ENCODE results near the gene MTHFD1L.
A peak's percentile ranks its signal among the peaks of the same experiment; 100 is the strongest.

The MTHFD1L gene

DNA sequence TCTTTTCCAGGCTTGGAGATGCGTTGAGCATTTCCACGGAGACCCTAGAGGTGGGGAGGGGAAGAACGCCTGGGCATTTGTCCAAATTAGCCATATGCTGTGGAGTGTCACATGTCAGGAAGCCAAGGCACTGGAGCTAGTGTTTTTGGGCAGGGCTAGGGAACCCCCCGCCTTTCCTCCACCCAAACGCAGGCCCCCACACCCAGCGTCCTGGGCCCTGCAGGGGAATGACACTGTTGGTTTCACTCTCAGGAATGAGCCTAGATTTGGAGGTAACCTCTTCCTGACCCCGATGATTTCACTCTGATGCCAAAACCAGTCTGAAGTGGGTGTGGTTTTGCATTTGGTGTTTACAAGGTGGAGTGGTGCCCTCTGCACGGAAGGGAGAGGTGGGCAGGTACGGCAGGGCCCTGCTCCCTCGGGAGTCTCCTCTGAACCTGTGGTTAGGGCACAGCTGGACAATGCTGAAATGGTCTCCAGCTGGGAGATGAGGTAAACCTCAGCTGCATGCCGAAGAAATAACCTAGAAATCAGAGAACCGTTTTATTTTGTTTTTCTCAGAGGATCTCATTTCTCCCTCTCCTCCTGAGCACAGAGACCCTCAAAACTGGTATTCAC lies 29.5 kb downstream of the MTHFD1L start:
- no peaks in the 10 kb centered on the region for H3K9me3 Mint-ChIP-seq
- peaks cover 18% of the 10 kb centered on the region for H3K4me1 Mint-ChIP-seq
- H3K4me3 Mint-ChIP-seq, result peak overlapping the region; percentile 7
- H3K36me3 Mint-ChIP-seq (ENCODE audit: insufficient read depth), result peaks cover 4% of the 10 kb centered on the region
- no peaks in the 10 kb centered on the region for H3K27me3 Mint-ChIP-seq
- H3K27ac Mint-ChIP-seq (ENCODE audit: low read depth), result peak overlapping the region; percentile 19
- no peak for DNase-seq (ENCODE audit: low spot score in 2 of 2)
- peak; percentile 50 for ATAC-seq (replicated peaks; ENCODE audit: extremely low read depth, poor library complexity, severe bottlenecking)

DNA sequence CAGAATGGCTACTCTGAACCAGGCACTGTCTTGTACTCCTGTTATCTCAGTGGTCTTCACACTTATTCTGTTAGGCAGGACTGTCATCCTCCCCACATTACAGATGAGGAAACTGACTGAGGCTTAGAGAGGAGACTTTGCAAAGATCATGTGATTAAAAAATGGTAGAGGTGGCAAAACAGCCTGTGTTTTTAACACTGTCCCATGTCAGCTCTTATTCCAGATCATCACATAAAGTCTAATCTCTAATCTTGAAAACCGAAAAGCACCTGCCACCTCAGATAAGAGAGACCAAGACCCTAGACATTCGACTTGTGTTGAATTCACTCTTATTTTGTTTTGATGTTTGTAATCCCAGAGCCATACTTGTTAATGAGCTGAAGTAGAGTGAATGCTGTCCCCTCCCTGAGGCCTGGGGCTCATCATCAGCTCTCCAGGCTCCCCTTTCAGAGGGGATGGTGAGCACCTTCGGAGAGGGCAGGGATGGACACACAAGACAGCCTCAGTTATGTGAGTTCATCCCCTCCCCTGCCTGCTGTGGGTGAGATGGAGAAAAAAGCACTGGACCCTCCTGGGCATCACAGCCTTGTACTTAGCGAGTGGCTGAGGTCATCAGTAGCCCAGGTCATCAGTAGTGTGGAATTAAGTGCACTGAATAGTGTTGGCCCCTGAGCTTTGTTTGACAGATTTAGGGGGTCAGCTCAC lies 30.6 kb downstream of the MTHFD1L start:
- no peak overlapping the region for H3K27ac Mint-ChIP-seq (ENCODE audit: low read depth)
- peaks cover 18% of the 10 kb centered on the region for H3K4me1 Mint-ChIP-seq
- H3K9me3 Mint-ChIP-seq, result no peaks in the 10 kb centered on the region
- peak; percentile 15 for ATAC-seq (replicated peaks; ENCODE audit: extremely low read depth, poor library complexity, severe bottlenecking)
- no peak for DNase-seq (ENCODE audit: low spot score in 2 of 2)
- H3K4me3 Mint-ChIP-seq, result no peak overlapping the region
- peaks cover 4% of the 10 kb centered on the region for H3K36me3 Mint-ChIP-seq (ENCODE audit: insufficient read depth)
- H3K27me3 Mint-ChIP-seq, result no peaks in the 10 kb centered on the region

DNA sequence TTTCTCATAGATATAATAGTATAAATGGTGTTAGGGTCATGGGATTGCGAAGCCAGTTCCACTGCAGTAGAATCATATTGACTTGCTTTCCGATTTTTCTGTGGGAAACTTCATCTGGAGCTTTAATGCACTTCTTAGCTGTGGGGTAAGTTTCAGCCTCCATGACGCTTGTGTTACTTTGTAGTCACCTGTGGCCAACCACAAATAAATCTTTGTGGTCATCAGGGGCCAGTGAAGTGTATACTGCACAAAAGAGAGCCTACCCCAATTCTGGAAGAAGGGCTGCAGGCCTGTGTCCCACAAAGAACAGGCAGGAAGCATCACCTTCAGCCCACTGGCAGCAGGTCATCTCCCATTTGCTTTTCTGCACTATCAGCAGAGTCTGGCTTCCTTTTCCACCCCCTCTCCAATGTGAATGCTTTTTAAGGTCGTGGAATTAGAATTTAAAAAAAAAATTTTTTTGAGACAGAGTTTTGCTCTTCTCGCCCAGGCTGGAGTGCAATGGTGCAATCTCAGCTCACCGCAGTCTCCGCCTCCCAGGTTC lies 32.0 kb downstream of the MTHFD1L start:
- Mint-ChIP-seq H3K27ac (ENCODE audit: low read depth) (no peak overlapping the region), H3K4me3 (no peak overlapping the region), H3K36me3 (ENCODE audit: insufficient read depth) (peaks cover 2% of the 10 kb centered on the region), H3K27me3 (no peaks in the 10 kb centered on the region), H3K4me1 (peaks cover 18% of the 10 kb centered on the region), H3K9me3 (no peaks in the 10 kb centered on the region)
- ATAC-seq (replicated peaks; ENCODE audit: extremely low read depth, poor library complexity, severe bottlenecking) (no peak), DNase-seq (ENCODE audit: low spot score in 2 of 2) (no peak)

DNA sequence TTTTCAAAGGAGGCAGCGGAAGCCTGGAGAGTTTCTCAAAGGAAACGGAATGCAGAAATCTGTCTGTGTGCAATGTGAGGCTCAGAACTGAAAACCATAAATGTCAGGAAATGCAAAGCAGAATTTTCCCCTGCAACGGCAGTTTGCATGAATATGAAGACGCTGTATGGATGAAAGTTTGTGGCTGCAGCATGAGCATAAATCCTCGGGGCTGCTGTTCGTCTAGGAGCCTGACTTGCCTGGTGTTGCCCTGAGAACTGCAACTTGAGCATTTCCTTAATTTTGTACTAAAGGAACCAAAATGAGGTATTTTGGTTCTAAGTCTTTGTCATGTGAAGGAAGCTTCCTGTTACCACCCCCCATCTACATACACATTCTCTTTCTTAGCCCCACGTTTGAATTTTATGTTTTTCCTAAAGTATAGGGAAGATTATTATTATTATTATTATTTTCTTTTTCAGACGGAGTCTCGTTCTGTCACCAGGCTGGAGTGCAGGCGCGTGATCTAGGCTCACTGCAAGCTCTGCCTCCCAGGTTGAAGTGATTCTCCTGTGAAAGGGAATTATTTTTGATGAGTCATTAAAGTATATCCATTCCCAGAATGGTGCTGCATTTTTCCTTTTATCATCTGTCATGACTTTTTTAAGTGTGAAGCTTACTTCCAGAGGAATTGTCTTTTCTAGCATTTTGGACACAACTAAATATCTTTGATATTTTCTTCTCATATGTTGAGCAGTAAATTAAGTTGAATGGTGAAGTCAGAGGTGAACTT lies 33.1 kb downstream of the MTHFD1L start:
- H3K27me3 Mint-ChIP-seq, result no peaks in the 10 kb centered on the region
- H3K9me3 Mint-ChIP-seq, result no peaks in the 10 kb centered on the region
- ATAC-seq (replicated peaks; ENCODE audit: extremely low read depth, poor library complexity, severe bottlenecking) (no peak), DNase-seq (ENCODE audit: low spot score in 2 of 2) (no peak)
- H3K4me1 Mint-ChIP-seq, result peaks cover 18% of the 10 kb centered on the region
- no peak overlapping the region for H3K4me3 Mint-ChIP-seq
- H3K27ac Mint-ChIP-seq (ENCODE audit: low read depth), result no peak overlapping the region
- peaks cover 2% of the 10 kb centered on the region for H3K36me3 Mint-ChIP-seq (ENCODE audit: insufficient read depth)

DNA sequence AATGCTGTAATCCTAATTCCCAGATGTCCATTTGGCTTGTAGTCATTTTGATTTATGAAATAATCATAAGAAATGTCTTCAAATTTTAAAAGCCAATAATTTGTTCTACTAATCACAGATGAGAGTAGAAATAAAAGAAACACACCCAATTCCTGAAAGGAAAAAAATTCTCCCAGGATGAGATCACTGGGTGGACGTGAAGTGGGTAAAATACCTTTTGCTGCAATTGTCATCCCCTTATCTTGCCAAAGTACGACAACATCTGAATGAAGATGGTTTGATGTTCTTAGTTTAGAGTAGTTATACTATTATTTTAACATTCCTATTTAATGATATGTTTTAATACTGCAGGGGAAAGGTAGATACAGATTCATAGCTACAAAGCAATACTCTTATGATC lies 33.7 kb downstream of the MTHFD1L start:
- no peak for ATAC-seq (replicated peaks; ENCODE audit: extremely low read depth, poor library complexity, severe bottlenecking)
- Mint-ChIP-seq H3K4me3 (no peak overlapping the region), H3K4me1 (peaks cover 18% of the 10 kb centered on the region), H3K27me3 (no peaks in the 10 kb centered on the region), H3K9me3 (no peaks in the 10 kb centered on the region), H3K27ac (ENCODE audit: low read depth) (no peak overlapping the region), H3K36me3 (ENCODE audit: insufficient read depth) (peaks cover 2% of the 10 kb centered on the region)
- no peak for DNase-seq (ENCODE audit: low spot score in 2 of 2)

DNA sequence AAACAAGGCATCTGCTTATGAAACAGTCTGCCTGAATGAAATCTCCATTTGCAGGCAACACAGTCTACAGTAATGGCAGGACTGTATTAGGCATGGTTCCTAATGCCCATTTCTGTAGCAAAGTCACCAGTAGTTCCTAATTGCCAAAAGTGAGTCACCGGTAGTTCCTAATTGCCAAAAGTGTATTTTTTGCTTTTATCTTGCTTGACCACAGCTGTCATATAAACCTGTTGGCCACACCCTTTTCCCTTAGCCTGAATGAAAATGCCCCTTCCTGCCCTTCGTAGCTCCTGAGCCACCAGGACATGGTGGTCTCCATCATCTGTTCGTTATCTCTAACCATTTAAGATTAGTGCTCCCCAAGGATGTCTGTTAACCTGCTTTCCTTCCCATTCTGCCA lies 34.5 kb downstream of the MTHFD1L start:
- H3K4me3 Mint-ChIP-seq, result no peak overlapping the region
- peaks cover 2% of the 10 kb centered on the region for H3K36me3 Mint-ChIP-seq (ENCODE audit: insufficient read depth)
- peaks cover 16% of the 10 kb centered on the region for H3K4me1 Mint-ChIP-seq
- no peaks in the 10 kb centered on the region for H3K27me3 Mint-ChIP-seq
- H3K9me3 Mint-ChIP-seq, result no peaks in the 10 kb centered on the region
- DNase-seq (ENCODE audit: low spot score in 2 of 2), result no peak
- ATAC-seq (replicated peaks; ENCODE audit: extremely low read depth, poor library complexity, severe bottlenecking), result no peak
- no peak overlapping the region for H3K27ac Mint-ChIP-seq (ENCODE audit: low read depth)

DNA sequence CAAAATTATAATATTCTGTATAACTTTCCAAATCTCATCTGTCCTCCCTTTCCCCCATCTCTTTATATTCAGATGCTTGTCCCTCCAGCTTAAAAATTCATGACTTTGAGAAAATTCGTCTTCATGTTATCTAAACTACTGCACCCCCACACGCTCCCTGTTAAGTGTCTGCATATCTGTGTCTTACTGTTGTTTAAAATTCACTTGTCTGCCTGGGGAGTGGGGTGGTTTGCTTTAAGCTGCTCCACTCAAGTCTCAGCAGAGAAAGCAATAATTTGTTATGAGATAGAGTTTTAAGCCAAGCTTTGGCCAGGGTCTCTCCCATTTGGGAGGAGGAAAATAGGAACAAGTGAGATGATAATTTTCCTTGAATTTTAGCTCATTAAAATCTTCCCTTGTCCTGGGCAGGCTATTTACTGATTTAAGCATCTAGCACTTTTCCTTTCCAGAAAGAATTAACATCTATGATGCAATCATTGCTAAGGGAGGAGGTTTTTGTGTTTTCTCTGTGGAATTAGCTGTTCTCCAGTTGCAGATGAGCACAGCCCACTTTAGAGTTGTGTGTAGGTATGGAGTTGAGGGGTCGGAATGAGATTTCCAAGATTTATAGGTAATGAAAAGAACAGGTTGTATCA lies 36.8 kb downstream of the MTHFD1L start:
- H3K9me3 Mint-ChIP-seq, result no peaks in the 10 kb centered on the region
- ATAC-seq (replicated peaks; ENCODE audit: extremely low read depth, poor library complexity, severe bottlenecking) (no peak), DNase-seq (ENCODE audit: low spot score in 2 of 2) (no peak)
- peaks cover 2% of the 10 kb centered on the region for H3K36me3 Mint-ChIP-seq (ENCODE audit: insufficient read depth)
- no peaks in the 10 kb centered on the region for H3K4me1 Mint-ChIP-seq
- H3K4me3 Mint-ChIP-seq, result no peak overlapping the region
- no peaks in the 10 kb centered on the region for H3K27me3 Mint-ChIP-seq
- no peak overlapping the region for H3K27ac Mint-ChIP-seq (ENCODE audit: low read depth)

DNA sequence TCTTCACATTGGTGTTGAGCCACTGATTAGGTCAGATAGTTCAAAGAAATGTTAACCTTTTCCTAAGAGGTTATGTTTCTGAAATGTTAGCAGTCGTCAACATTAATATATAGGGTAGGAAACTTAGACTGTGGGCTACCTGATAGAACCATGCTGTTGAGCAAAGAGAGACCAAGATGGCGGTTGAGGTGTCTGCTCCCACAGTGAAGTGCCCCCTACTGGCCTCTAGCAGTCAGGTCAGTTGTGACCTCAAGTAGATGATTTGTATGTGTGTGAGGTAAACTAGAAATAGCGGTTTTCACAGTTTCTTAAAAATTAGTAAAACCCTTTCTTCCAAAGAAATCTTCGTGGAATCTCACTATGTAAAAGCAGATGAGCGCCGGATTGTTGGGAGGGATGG lies 40.3 kb downstream of the MTHFD1L start:
- Mint-ChIP-seq H3K36me3 (ENCODE audit: insufficient read depth) (no peaks in the 10 kb centered on the region), H3K4me1 (no peaks in the 10 kb centered on the region), H3K27ac (ENCODE audit: low read depth) (no peak overlapping the region), H3K27me3 (no peaks in the 10 kb centered on the region), H3K9me3 (no peaks in the 10 kb centered on the region), H3K4me3 (no peak overlapping the region)
- no peak for ATAC-seq (replicated peaks; ENCODE audit: extremely low read depth, poor library complexity, severe bottlenecking)
- no peak for DNase-seq (ENCODE audit: low spot score in 2 of 2)

DNA sequence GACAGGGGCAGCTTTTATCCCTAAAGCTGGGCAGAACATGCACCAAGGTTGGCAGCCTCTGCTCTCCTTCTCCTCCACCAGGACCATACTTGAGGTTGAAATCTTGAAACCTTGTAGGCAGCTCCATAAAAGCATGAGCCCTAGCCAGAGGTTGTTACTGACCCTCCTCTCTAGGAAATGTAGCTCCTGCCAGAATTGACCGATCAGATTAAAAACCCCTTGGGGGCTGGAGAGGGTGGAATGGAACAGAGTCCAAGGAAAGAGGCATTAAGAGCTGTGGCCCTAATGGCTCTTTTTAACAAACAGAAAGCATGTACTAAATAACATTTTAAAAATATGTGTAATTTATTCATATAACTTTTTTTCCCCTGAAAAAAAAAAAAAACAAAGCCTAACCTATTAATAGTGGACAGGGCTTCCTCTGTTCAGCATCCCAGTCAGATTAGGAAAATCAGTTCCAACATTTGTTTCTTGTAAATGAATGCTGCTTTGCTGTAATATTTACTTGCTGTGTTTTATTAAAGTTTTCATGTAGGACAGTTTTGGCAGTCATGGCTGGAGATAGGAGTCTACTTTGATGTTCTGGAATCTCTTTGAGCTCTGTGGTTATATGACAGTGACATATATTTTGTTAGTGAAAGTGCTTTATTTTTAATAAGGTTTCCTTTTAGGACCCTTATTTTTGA lies 41.3 kb downstream of the MTHFD1L start:
- Mint-ChIP-seq H3K4me3 (no peak overlapping the region), H3K4me1 (no peaks in the 10 kb centered on the region), H3K27me3 (no peaks in the 10 kb centered on the region), H3K27ac (ENCODE audit: low read depth) (no peak overlapping the region), H3K9me3 (peaks cover 5% of the 10 kb centered on the region), H3K36me3 (ENCODE audit: insufficient read depth) (peaks cover 2% of the 10 kb centered on the region)
- ATAC-seq (replicated peaks; ENCODE audit: extremely low read depth, poor library complexity, severe bottlenecking) (no peak), DNase-seq (ENCODE audit: low spot score in 2 of 2) (no peak)

DNA sequence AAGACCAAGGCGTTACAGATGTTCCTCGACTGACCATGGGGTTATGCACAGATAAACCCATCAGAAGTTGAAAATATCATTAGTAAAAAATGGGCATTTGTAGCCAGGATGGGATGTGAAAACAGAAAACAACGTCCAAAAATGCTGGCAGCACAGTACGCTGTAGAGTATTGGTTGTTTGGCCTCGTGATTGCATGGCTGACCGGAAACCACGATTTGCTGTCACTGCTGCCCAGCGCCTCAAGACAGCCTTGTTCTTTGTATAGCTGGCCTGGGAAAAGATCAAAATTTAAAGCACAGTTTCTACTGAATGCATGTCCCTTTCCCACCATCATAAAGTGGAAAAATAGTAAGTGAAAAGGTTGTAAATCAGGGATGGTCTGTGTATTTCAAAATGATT lies 41.9 kb downstream of the MTHFD1L start:
- Mint-ChIP-seq H3K27me3 (no peaks in the 10 kb centered on the region), H3K9me3 (peaks cover 5% of the 10 kb centered on the region), H3K4me1 (no peaks in the 10 kb centered on the region), H3K4me3 (no peak overlapping the region), H3K36me3 (ENCODE audit: insufficient read depth) (peaks cover 2% of the 10 kb centered on the region), H3K27ac (ENCODE audit: low read depth) (no peak overlapping the region)
- DNase-seq (ENCODE audit: low spot score in 2 of 2), result no peak
- no peak for ATAC-seq (replicated peaks; ENCODE audit: extremely low read depth, poor library complexity, severe bottlenecking)

DNA sequence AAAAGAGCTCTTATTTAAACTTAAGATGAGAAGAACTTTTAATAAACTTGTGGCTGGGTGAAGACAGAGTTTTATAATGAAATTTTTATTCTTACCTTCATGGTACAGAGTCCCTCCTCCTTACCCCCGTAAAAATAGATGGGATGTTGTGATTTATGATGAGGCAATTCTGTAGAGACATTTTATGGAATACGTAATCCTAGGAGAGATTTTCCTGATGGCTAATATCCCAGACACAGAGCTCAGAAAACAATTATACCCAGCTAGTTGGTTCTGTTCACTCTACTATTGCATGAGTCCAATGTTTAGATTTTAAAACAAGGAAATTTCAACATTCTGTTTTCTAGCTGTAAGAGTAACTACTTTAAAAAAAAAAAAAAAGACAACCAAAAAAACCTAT lies 43.4 kb downstream of the MTHFD1L start:
- peaks cover 5% of the 10 kb centered on the region for H3K9me3 Mint-ChIP-seq
- ATAC-seq (replicated peaks; ENCODE audit: extremely low read depth, poor library complexity, severe bottlenecking), result no peak
- H3K4me3 Mint-ChIP-seq, result no peak overlapping the region
- peaks cover 2% of the 10 kb centered on the region for H3K36me3 Mint-ChIP-seq (ENCODE audit: insufficient read depth)
- no peaks in the 10 kb centered on the region for H3K27me3 Mint-ChIP-seq
- no peaks in the 10 kb centered on the region for H3K4me1 Mint-ChIP-seq
- DNase-seq (ENCODE audit: low spot score in 2 of 2), result no peak
- H3K27ac Mint-ChIP-seq (ENCODE audit: low read depth), result no peak overlapping the region

DNA sequence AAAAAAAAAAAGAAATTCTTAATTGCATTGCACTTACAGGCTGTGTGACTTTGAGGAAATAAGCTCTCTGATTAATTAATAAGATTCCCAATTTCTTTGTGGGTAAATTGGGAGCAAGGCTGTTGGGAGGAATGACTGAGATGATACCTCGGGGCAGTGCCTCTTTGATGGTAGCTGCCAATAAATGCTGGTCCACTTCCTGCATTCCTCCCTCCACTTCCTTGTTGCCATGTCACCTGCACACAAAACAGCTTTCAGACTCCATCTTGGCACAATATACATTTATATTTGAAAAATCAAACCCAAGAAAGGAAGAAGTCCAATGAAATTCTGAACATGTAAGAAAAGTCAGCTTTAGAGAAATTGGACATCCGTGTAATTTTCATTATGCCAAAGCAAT lies 45.1 kb downstream of the MTHFD1L start:
- Mint-ChIP-seq H3K27ac (ENCODE audit: low read depth) (no peak overlapping the region), H3K36me3 (ENCODE audit: insufficient read depth) (peaks cover 2% of the 10 kb centered on the region), H3K27me3 (no peaks in the 10 kb centered on the region), H3K4me1 (no peaks in the 10 kb centered on the region), H3K9me3 (peaks cover 5% of the 10 kb centered on the region), H3K4me3 (no peak overlapping the region)
- ATAC-seq (replicated peaks; ENCODE audit: extremely low read depth, poor library complexity, severe bottlenecking) (no peak), DNase-seq (ENCODE audit: low spot score in 2 of 2) (no peak)
